Fibroblast of lung (primary cell): ENCODE measurements around the gene CCDC106.

Experiments
- EZH2 ChIP-seq: IDR thresholded peaks from 2 replicates; pipeline ENCODE4 v1.5.1; 2012; ENCODE audit warnings: low read length, control low read depth, mild to moderate bottlenecking; ENCODE audit errors: missing control alignments
- TF ChIP-seq, protein P1 (sequence below), 2 donors: IDR thresholded peaks in 1 of 2; conservative IDR thresholded peaks in 1 of 2; 1 replicate in 1 of 2; 2 replicates in 1 of 2; pipeline ENCODE4 v1.5.1; 2011 to 2012; ENCODE audit warnings: low read length in 2 of 2, control low read depth in 1 of 2, inconsistent platforms in 1 of 2, low read depth in 1 of 2, mild to moderate bottlenecking in 1 of 2

DNA sequence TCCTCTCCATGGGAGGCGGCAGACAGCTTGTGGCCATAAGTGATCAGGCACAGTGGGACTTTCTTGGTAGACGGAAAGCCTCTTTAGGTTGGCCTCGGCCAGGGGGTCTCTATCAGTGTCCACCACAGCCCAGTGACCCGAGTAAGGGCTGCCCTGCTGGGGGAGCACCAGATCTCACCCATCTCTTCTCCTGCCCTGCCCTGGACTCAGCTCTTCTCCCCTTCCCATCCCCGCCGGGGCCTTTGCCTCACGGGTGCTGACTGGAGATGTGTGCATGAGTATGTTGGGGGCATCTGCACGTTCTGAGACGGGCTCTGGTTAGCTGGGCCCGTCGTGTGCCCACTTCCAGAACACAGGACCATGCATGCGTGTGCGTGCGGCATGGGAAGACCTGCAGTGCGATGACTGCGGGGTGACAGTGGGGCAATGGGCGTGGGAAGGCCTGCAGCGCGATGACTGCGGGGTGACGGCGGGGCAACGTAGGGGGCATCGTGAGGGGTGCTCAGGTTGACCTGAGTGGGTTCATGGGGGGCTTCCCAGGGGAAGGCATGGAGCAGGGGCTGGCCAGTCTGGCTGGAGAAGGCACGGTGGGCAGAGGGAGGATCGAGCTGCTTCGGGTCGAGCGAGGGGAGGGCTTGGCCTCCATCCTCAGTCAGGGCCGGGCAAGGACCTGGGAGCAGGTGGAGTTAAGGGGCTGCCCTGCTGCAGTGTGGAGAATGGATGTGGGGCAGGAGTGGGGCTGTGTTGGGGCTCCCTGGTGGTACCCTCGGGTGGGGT, 42.9 kb downstream of the CCDC106 start:
- TF ChIP-seq, protein P1, sequence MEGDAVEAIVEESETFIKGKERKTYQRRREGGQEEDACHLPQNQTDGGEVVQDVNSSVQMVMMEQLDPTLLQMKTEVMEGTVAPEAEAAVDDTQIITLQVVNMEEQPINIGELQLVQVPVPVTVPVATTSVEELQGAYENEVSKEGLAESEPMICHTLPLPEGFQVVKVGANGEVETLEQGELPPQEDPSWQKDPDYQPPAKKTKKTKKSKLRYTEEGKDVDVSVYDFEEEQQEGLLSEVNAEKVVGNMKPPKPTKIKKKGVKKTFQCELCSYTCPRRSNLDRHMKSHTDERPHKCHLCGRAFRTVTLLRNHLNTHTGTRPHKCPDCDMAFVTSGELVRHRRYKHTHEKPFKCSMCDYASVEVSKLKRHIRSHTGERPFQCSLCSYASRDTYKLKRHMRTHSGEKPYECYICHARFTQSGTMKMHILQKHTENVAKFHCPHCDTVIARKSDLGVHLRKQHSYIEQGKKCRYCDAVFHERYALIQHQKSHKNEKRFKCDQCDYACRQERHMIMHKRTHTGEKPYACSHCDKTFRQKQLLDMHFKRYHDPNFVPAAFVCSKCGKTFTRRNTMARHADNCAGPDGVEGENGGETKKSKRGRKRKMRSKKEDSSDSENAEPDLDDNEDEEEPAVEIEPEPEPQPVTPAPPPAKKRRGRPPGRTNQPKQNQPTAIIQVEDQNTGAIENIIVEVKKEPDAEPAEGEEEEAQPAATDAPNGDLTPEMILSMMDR (conservative IDR thresholded peaks at IDR 0.05 in 1 of 2, IDR thresholded peaks at IDR 0.05 in 1 of 2; ENCODE audit: low read depth in 1 of 2, low read length in 2 of 2) = no peak
- TF ChIP-seq EZH2 = no peak
